NOMO-1 treated with dmso at 0.1 percent for 144 hours (cell line): ENCODE measurements around the gene MKLN1.
"Not testable (repeated sequence)": the region's sequence is repeated elsewhere in the genome, so short reads cannot be mapped to it uniquely, and the experiment has no call there.

Experiments
- DNase-seq: peaks from one replicate; lab custom pipeline; 2025; ENCODE audit not compliant: unreplicated experiment; lab: John Stamatoyannopoulos, UW

The MKLN1 gene

GRCh38 chr7:131307627-131308026 is 20.0 kb upstream of the MKLN1 start:
- DNase-seq = no peak

- no peak for DNase-seq
Measured at GRCh38 chr7:131312838-131313237, 14.8 kb upstream of the MKLN1 start.

- no peak for DNase-seq
Measured at GRCh38 chr7:131320603-131321002, 7.1 kb upstream of the MKLN1 start.

GRCh38 chr7:131321656-131322055 is 6.0 kb upstream of the MKLN1 start:
- no peak for DNase-seq

- no peak for DNase-seq
Measured at GRCh38 chr7:131322061-131322460, 5.6 kb upstream of the MKLN1 start.

GRCh38 chr7:131322861-131323260 is 4.8 kb upstream of the MKLN1 start:
- no peak for DNase-seq

GRCh38 chr7:131325179-131325840 is 2.4 kb upstream of the MKLN1 start:
- DNase-seq = no peak

- no peak for DNase-seq
Measured at GRCh38 chr7:131326576-131326975, 1.1 kb upstream of the MKLN1 start.

GRCh38 chr7:131327049-131327625 is 539 bp upstream of the MKLN1 start:
- no peak for DNase-seq

- no peak for DNase-seq
Measured at GRCh38 chr7:131328377-131329175, 900 bp downstream of the MKLN1 start.

GRCh38 chr7:131329176-131329570 is 1.5 kb downstream of the MKLN1 start:
- DNase-seq = no peak

- no peak for DNase-seq
Measured at GRCh38 chr7:131330299-131330698, 2.6 kb downstream of the MKLN1 start.

GRCh38 chr7:131331806-131332205 is 4.1 kb downstream of the MKLN1 start:
- no peak for DNase-seq

- not testable (repeated sequence) for DNase-seq
Measured at GRCh38 chr7:131332729-131333128, 5.1 kb downstream of the MKLN1 start.

GRCh38 chr7:131335639-131336381 is 8.1 kb downstream of the MKLN1 start:
- no peak for DNase-seq

- no peak for DNase-seq
Measured at GRCh38 chr7:131336956-131337355, 9.3 kb downstream of the MKLN1 start.

- DNase-seq = no peak
Measured at GRCh38 chr7:131338173-131338572, 10.5 kb downstream of the MKLN1 start.

- no peak for DNase-seq
Measured at GRCh38 chr7:131338691-131339390, 11.2 kb downstream of the MKLN1 start.

- DNase-seq = no peak
Measured at GRCh38 chr7:131341690-131342089, 14.0 kb downstream of the MKLN1 start.

GRCh38 chr7:131342864-131343442 is 15.3 kb downstream of the MKLN1 start:
- DNase-seq = no peak
